BLaER1 treated with 17β-estradiol and CSF1 and Interleukin-3, amounts not matched to agents 10 nM and 100 nM (cell line): Measurements from ENCODE around the gene MLEC.

Source experiments
- H3K27ac ChIP-seq, 11 experiments: shearing (Covaris generic); formaldehyde crosslinking; 2 replicates each; pipeline ENCODE4 v1.8.1; 2022
- H3K27me3 ChIP-seq, 11 experiments: shearing (Covaris generic); formaldehyde crosslinking; 2 replicates each; pipeline ENCODE4 v1.8.1; 2022
- H3K36me3 ChIP-seq, 11 experiments: shearing (Covaris generic); formaldehyde crosslinking; 2 replicates each; pipeline ENCODE4 v1.8.1; 2022
- H3K4me1 ChIP-seq, 10 experiments: shearing (Covaris generic); formaldehyde crosslinking; 2 replicates each; pipeline ENCODE4 v1.8.1; 2022
- H3K4me2 ChIP-seq, 11 experiments: shearing (Covaris generic); formaldehyde crosslinking; 2 replicates each; pipeline ENCODE4 v1.8.1; 2022
- H3K4me3 ChIP-seq, 10 experiments: shearing (Covaris generic); formaldehyde crosslinking; 2 replicates each; pipeline ENCODE4 v1.8.1; 2022
- H3K9ac ChIP-seq, 11 experiments: shearing (Covaris generic); formaldehyde crosslinking; 2 replicates each; pipeline ENCODE4 v1.8.1; 2022
- H3K9me3 ChIP-seq, 11 experiments: shearing (Covaris generic); formaldehyde crosslinking; replicated peaks in 1 of 11; 2 replicates each; pipeline ENCODE4 v1.8.1; 2022
- H4K20me1 ChIP-seq, 11 experiments: shearing (Covaris generic); formaldehyde crosslinking; 2 replicates each; pipeline ENCODE4 v1.8.1; 2022
- Cebpa-rat ChIP-seq, 11 experiments: shearing (Covaris generic); IDR thresholded peaks; 2 replicates each; pipeline ENCODE4 v1.8.1; 2022

MLEC gene, protein sequence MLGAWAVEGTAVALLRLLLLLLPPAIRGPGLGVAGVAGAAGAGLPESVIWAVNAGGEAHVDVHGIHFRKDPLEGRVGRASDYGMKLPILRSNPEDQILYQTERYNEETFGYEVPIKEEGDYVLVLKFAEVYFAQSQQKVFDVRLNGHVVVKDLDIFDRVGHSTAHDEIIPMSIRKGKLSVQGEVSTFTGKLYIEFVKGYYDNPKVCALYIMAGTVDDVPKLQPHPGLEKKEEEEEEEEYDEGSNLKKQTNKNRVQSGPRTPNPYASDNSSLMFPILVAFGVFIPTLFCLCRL

GRCh38 chr12:120686690-120687577 is at the start of gene MLEC:
Gene MLEC, plus strand, starts transcription at chr12:120687149. Its CDS starts 148 bp downstream, at chr12:120687297.
- H3K27ac ChIP-seq, result peak within 1 kb of the TSS; percentile 80 to 97 (median 92)
- H3K9ac ChIP-seq, result peak within 1 kb of the TSS; percentile 87 to 98 (median 95)
- peaks cover 0 to 22% (median 0%) of the 10 kb centered on the region in 11 experiments; a peak in 5 of 22 replicates for H3K36me3 ChIP-seq
- no peaks in the 10 kb centered on the region for H3K27me3 ChIP-seq
- no peak for TF ChIP-seq Cebpa-rat (IDR thresholded peaks at IDR 0.05)
- H3K4me1 ChIP-seq, result peaks cover 53 to 74% (median 69%) of the 10 kb centered on the region in 10 experiments
- H4K20me1 ChIP-seq, result peaks cover 32 to 49% (median 48%) of the 10 kb centered on the region in 11 experiments; a peak in 21 of 22 replicates
- H3K4me3 ChIP-seq, result peak within 1 kb of the TSS; percentile 86 to 97 (median 90)
- no peaks in the 10 kb centered on the region for H3K9me3 ChIP-seq
- peak within 1 kb of the TSS; percentile 86 to 97 (median 95) for H3K4me2 ChIP-seq

- peak within 1 kb of the TSS; percentile 32 to 72 (median 54); a peak in 18 of 22 replicates for H3K9ac ChIP-seq
- H3K4me1 ChIP-seq, result peaks cover 8 to 21% (median 14%) of the 10 kb centered on the region in 10 experiments
- no peaks in the 10 kb centered on the region for H3K36me3 ChIP-seq
- peaks cover 0 to 31% (median 19%) of the 10 kb centered on the region in 11 experiments; a peak in 18 of 22 replicates for H4K20me1 ChIP-seq
- TF ChIP-seq Cebpa-rat (IDR thresholded peaks at IDR 0.05), result no peak
- peaks cover 54 to 67% (median 61%) of the 10 kb centered on the region in 11 experiments for H3K27me3 ChIP-seq
- peak within 1 kb of the TSS; percentile 96 to 100 (median 100) for H3K4me2 ChIP-seq
- peak within 1 kb of the TSS; percentile 65 to 77 (median 70) for H3K4me3 ChIP-seq
- no peaks in the 10 kb centered on the region for H3K9me3 ChIP-seq
- no peak within 1 kb of the TSS for H3K27ac ChIP-seq
Observed at GRCh38 chr12:120639771-120640721, 46.9 kb upstream of the MLEC start, which contains the start of gene CABP1. Gene CABP1, plus strand, starts transcription at chr12:120640626. Its CDS starts 60 bp downstream, at chr12:120640686.

DNA sequence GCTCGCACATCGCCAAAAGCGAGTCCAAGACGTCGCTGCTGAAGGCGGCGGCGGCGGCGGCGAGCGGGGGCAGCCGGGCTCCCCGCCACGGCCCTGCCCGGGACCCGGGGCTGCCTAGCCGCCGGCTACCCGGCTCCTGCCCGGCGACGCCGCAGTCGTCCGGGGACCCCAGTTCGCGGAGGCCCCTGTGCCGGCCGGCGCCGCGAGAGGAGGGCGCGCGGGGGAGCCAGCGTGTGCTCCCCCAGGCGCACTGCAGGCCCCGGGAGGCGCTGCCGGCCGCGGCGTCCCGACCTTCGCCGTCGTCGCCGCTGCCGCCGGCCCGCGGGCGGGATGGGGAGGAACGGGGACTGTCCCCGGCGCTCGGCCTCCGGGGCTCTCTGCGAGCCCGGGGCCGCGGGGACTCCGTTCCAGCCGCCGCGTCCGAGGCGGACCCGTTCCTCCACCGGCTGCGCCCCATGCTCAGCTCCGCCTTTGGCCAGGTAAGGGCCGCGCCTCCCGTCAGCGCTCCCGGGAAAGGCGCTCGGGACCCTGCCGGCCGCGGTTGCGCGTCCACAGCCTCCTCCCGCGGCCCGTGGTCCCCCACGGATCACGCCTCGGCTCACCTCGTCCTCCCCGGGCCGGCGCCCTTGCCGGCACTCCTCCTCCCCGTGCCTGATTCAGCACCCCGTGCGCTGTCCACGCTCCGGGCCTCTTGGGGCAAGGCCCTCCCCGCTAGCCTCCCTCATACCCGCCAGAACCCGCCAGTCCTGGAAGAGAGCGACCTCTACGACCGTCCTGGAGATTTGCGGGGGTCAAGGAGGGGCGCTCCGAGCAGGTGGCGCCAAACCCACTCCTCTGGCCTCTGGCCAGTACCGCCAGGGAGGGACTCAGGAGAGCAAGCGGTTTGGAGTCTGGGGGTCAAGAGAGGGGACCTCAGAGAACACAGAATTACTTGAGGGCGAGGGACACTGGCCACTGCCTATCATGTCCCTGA is 45.8 kb upstream of the MLEC start:
- H3K27me3 ChIP-seq, result peaks cover 54 to 69% (median 61%) of the 10 kb centered on the region in 11 experiments
- H3K4me2 ChIP-seq, result peak overlapping the region; percentile 96 to 100 (median 100)
- no peak for TF ChIP-seq Cebpa-rat (IDR thresholded peaks at IDR 0.05)
- no peak overlapping the region for H3K27ac ChIP-seq
- no peaks in the 10 kb centered on the region for H3K9me3 ChIP-seq
- H3K4me1 ChIP-seq, result peaks cover 8 to 21% (median 14%) of the 10 kb centered on the region in 10 experiments
- H4K20me1 ChIP-seq, result peaks cover 0 to 31% (median 19%) of the 10 kb centered on the region in 11 experiments; a peak in 18 of 22 replicates
- peak overlapping the region; percentile 65 to 77 (median 70) for H3K4me3 ChIP-seq
- no peaks in the 10 kb centered on the region for H3K36me3 ChIP-seq
- H3K9ac ChIP-seq, result peak overlapping the region; percentile 32 to 72 (median 54); a peak in 18 of 22 replicates

DNA sequence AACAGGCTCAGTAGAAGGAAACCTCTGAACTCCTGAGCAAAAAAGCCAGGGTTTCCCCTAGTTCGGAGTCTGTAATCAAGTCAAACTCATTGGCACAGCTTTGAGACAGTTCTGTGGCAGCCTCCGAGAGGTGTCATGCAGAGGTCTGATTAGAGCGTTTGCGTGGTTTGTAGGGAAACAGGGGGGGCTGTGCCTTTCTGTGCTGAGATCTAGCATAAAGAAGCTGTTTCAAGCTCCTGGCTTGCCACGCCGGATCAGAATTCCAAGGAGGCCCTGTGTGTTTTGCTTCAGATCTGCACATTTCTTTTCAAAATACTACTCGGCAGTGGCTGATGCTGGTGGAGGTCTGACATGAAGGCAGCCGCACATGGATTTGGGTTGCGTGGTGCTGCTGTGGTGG is 44.8 kb upstream of the MLEC start:
- no peaks in the 10 kb centered on the region for H3K36me3 ChIP-seq
- peak overlapping the region in 9 of 11 experiments; percentile 98 to 100 (median 100); a peak in 13 of 22 replicates for H3K4me2 ChIP-seq
- H3K9ac ChIP-seq, result no peak overlapping the region
- peak overlapping the region in 3 of 10 experiments; percentile 68 to 72 (median 72); a peak in 2 of 20 replicates for H3K4me3 ChIP-seq
- H3K4me1 ChIP-seq, result peaks cover 8 to 23% (median 14%) of the 10 kb centered on the region in 10 experiments
- H3K27me3 ChIP-seq, result peaks cover 54 to 69% (median 61%) of the 10 kb centered on the region in 11 experiments
- H4K20me1 ChIP-seq, result peaks cover 0 to 31% (median 19%) of the 10 kb centered on the region in 11 experiments; a peak in 18 of 22 replicates
- no peak for TF ChIP-seq Cebpa-rat (IDR thresholded peaks at IDR 0.05)
- no peaks in the 10 kb centered on the region for H3K9me3 ChIP-seq
- no peak overlapping the region for H3K27ac ChIP-seq

- H3K36me3 ChIP-seq, result no peaks in the 10 kb centered on the region
- H3K4me2 ChIP-seq, result no peak overlapping the region
- peaks cover 8 to 28% (median 19%) of the 10 kb centered on the region in 10 experiments for H3K4me1 ChIP-seq
- no peak overlapping the region for H3K27ac ChIP-seq
- no peak overlapping the region for H3K9ac ChIP-seq
- no peak overlapping the region for H3K4me3 ChIP-seq
- TF ChIP-seq Cebpa-rat (IDR thresholded peaks at IDR 0.05), result no peak
- peaks cover 54 to 69% (median 61%) of the 10 kb centered on the region in 11 experiments for H3K27me3 ChIP-seq
- peaks cover 0 to 31% (median 19%) of the 10 kb centered on the region in 11 experiments; a peak in 18 of 22 replicates for H4K20me1 ChIP-seq
- no peaks in the 10 kb centered on the region for H3K9me3 ChIP-seq
Observed at GRCh38 chr12:120642826-120643225, 44.1 kb upstream of the MLEC start.

- Histone ChIP-seq H3K27ac (no peak overlapping the region), H3K4me3 (no peak overlapping the region), H3K36me3 (no peaks in the 10 kb centered on the region), H3K9me3 (no peaks in the 10 kb centered on the region), H4K20me1 (peaks cover 0 to 31% (median 19%) of the 10 kb centered on the region in 11 experiments; a peak in 18 of 22 replicates), H3K4me2 (no peak overlapping the region), H3K27me3 (peaks cover 54 to 66% (median 61%) of the 10 kb centered on the region in 11 experiments), H3K4me1 (peaks cover 11 to 35% (median 26%) of the 10 kb centered on the region in 10 experiments), H3K9ac (no peak overlapping the region)
- TF ChIP-seq Cebpa-rat (IDR thresholded peaks at IDR 0.05), result no peak
Observed at GRCh38 chr12:120643574-120643973, 43.4 kb upstream of the MLEC start.

- Histone ChIP-seq H3K9ac (no peak overlapping the region), H3K4me1 (peaks cover 27 to 44% (median 39%) of the 10 kb centered on the region in 10 experiments), H3K4me2 (no peak overlapping the region), H3K4me3 (no peak overlapping the region), H3K9me3 (no peaks in the 10 kb centered on the region), H3K27me3 (peaks cover 52 to 66% (median 62%) of the 10 kb centered on the region in 11 experiments), H3K36me3 (no peaks in the 10 kb centered on the region), H3K27ac (no peak overlapping the region), H4K20me1 (peaks cover 0 to 18% (median 14%) of the 10 kb centered on the region in 11 experiments; a peak in 17 of 22 replicates)
- no peak for TF ChIP-seq Cebpa-rat (IDR thresholded peaks at IDR 0.05)
Observed at GRCh38 chr12:120646044-120646443, 40.9 kb upstream of the MLEC start.
